ENCODE results near the gene IRF2BPL. TPM values are rescaled to one million over a fixed set of nuclear protein-coding genes. Genes with fewer than 3 reads are reported as not detected.

IRF2BPL gene
- total RNA-seq, 1 experiment from 2014 or later = 113 TPM

- TF ChIP-seq EZH2 (IDR thresholded peaks at IDR 0.05; ENCODE audit: low read length, unreplicated experiment) (no peak), CTCF (conservative IDR thresholded peaks at IDR 0.05; ENCODE audit: low read depth, low read length) (no peak), EZH2phosphoT487 (IDR thresholded peaks at IDR 0.05; ENCODE audit: borderline replicate concordance, low read length) (no peak)
- intact Hi-C loops (cut with micrococcal nuclease) = no loop called here
- Histone ChIP-seq H3K9me2 (replicated peaks; ENCODE audit: low read length) (no peaks in the 10 kb centered on the region), H3K4me1 (ENCODE audit: insufficient read depth, low read length) (peaks cover 6% of the 10 kb centered on the region), H3K9ac (ENCODE audit: low read length) (no peak overlapping the region), H3K9me3 (ENCODE audit: low read length) (no peaks in the 10 kb centered on the region), H3K36me3 (ENCODE audit: low read depth, low read length) (no peaks in the 10 kb centered on the region), H4K20me1 (ENCODE audit: low read length) (no peaks in the 10 kb centered on the region), H3K79me2 (ENCODE audit: low read length) (no peaks in the 10 kb centered on the region), H3K4me2 (ENCODE audit: low read length) (no peak overlapping the region), H3K27me3 (ENCODE audit: low read length) (no peaks in the 10 kb centered on the region), H2AFZ (ENCODE audit: low read length) (no peak overlapping the region), H3K27ac (ENCODE audit: low read length) (no peak overlapping the region), H3K4me3 (ENCODE audit: low read length) (no peak overlapping the region), H3F3A (ENCODE audit: low read length, unreplicated experiment) (no peaks in the 10 kb centered on the region)
- BruUV-seq (replicated peaks) = no TSS peak
- ATAC-seq (no peak), DNase-seq (no peak)
- POLR2A ChIA-PET (ENCODE audit: unreplicated experiment) = no interaction called here
- CTCF ChIA-PET = no interaction called here
These were observed 33.1 kb downstream of the IRF2BPL start for GRCh38 chr14:76995279-76996035.

- Histone ChIP-seq H3K4me1 (ENCODE audit: insufficient read depth, low read length) (peaks cover 6% of the 10 kb centered on the region), H3K27me3 (ENCODE audit: low read length) (no peaks in the 10 kb centered on the region), H3K27ac (ENCODE audit: low read length) (no peak overlapping the region), H4K20me1 (ENCODE audit: low read length) (no peaks in the 10 kb centered on the region), H3K36me3 (ENCODE audit: low read depth, low read length) (no peaks in the 10 kb centered on the region), H3K9me2 (replicated peaks; ENCODE audit: low read length) (no peaks in the 10 kb centered on the region), H3K4me3 (ENCODE audit: low read length) (no peak overlapping the region), H3K4me2 (ENCODE audit: low read length) (no peak overlapping the region), H3K9me3 (ENCODE audit: low read length) (no peaks in the 10 kb centered on the region), H3K9ac (ENCODE audit: low read length) (no peak overlapping the region), H3F3A (ENCODE audit: low read length, unreplicated experiment) (no peaks in the 10 kb centered on the region), H2AFZ (ENCODE audit: low read length) (no peak overlapping the region), H3K79me2 (ENCODE audit: low read length) (no peaks in the 10 kb centered on the region)
- DNase-seq = no peak
- intact Hi-C loops (cut with micrococcal nuclease) = no loop called here
- ChIA-PET CTCF (no interaction called here), POLR2A (ENCODE audit: unreplicated experiment) (no interaction called here)
- no peak for ATAC-seq
- no TSS peak for BruUV-seq (replicated peaks)
- TF ChIP-seq EZH2phosphoT487 (IDR thresholded peaks at IDR 0.05; ENCODE audit: borderline replicate concordance, low read length) = no peak
- TF ChIP-seq EZH2 (IDR thresholded peaks at IDR 0.05; ENCODE audit: low read length, unreplicated experiment) = no peak
- TF ChIP-seq CTCF (conservative IDR thresholded peaks at IDR 0.05; ENCODE audit: low read depth, low read length) = no peak
These were observed 34.8 kb downstream of the IRF2BPL start for GRCh38 chr14:76993752-76994151.

- Histone ChIP-seq H2AFZ (ENCODE audit: low read length) (no peak overlapping the region), H3K79me2 (ENCODE audit: low read length) (no peaks in the 10 kb centered on the region), H3K9ac (ENCODE audit: low read length) (no peak overlapping the region), H3K27me3 (ENCODE audit: low read length) (no peaks in the 10 kb centered on the region), H4K20me1 (ENCODE audit: low read length) (no peaks in the 10 kb centered on the region), H3K4me3 (ENCODE audit: low read length) (no peak overlapping the region), H3K4me2 (ENCODE audit: low read length) (no peak overlapping the region), H3K4me1 (ENCODE audit: insufficient read depth, low read length) (no peaks in the 10 kb centered on the region; the same call in 1 of the 2 replicates), H3K9me2 (replicated peaks; ENCODE audit: low read length) (no peaks in the 10 kb centered on the region), H3F3A (ENCODE audit: low read length, unreplicated experiment) (no peaks in the 10 kb centered on the region), H3K36me3 (ENCODE audit: low read depth, low read length) (no peaks in the 10 kb centered on the region), H3K27ac (ENCODE audit: low read length) (no peak overlapping the region), H3K9me3 (ENCODE audit: low read length) (no peaks in the 10 kb centered on the region)
- no TSS peak for BruUV-seq (replicated peaks)
- DNase-seq = no peak
- intact Hi-C loops (cut with micrococcal nuclease) = no loop called here
- POLR2A ChIA-PET (ENCODE audit: unreplicated experiment) = no interaction called here
- CTCF ChIA-PET = no interaction called here
- no peak for ATAC-seq
- TF ChIP-seq EZH2phosphoT487 (IDR thresholded peaks at IDR 0.05; ENCODE audit: borderline replicate concordance, low read length) (no peak), EZH2 (IDR thresholded peaks at IDR 0.05; ENCODE audit: low read length, unreplicated experiment) (no peak), CTCF (conservative IDR thresholded peaks at IDR 0.05; ENCODE audit: low read depth, low read length) (no peak)
These were observed 38.4 kb downstream of the IRF2BPL start for GRCh38 chr14:76990084-76990483.

All from PC-3 (cell line).